B cell (primary cell): Measurements from ENCODE around the gene PIP4K2A. TPM values are rescaled to one million over a fixed set of nuclear protein-coding genes. Genes with fewer than 3 reads are reported as not detected.

Source experiments
- ATAC-seq: fragments of 200-7000 bp; cut with Tn5 transposase; one replicate; pipeline ENCODE4 v1.10.0; 2021; ENCODE audit warnings: low read depth, mild to moderate bottlenecking, moderate number of reproducible peaks, moderate library complexity
- CTCF ChIA-PET: fragments of 350-600 bp; sonication (Branson Sonifier 250); formaldehyde crosslinking; loops from one replicate; lab custom pipeline; 2021; ENCODE audit warnings: antibody characterized with exemption, inconsistent platforms; lab: Charles Lee
- POLR2A ChIA-PET: fragments of 350-600 bp; sonication (Branson Sonifier 250); formaldehyde crosslinking; loops from one replicate; lab custom pipeline; 2021; ENCODE audit warnings: antibody characterized with exemption; lab: Charles Lee
- DNase-seq: peaks from one replicate; pipeline ENCODE4 v3.0.0; 2013
- H2AFZ ChIP-seq: 2 replicates; pipeline ENCODE4 v1.6.1; 2012; ENCODE audit warnings: mild to moderate bottlenecking, low read depth, low read length; ENCODE audit not compliant: insufficient read depth, poor library complexity, severe bottlenecking
- H3K27ac ChIP-seq, 2 donors: 1 replicate in 1 of 2; 2 replicates in 1 of 2; pipeline ENCODE4 v1.5.1; 2012 to 2013; ENCODE audit warnings: low read length in 2 of 2, mild to moderate bottlenecking in 2 of 2, moderate library complexity in 1 of 2
- H3K27me3 ChIP-seq, 4 experiments: fragments of 200-600 bp in 1 of 4; sonication (generic) in 1 of 4; replicated peaks in 1 of 4; 1 replicate in 2 of 4; 2 replicates in 2 of 4; pipeline versions ENCODE4 v1.6.1 to v1.7.0; 2013 to 2016; ENCODE audit warnings: low read length in 3 of 4, mild to moderate bottlenecking in 2 of 4, mixed read lengths in 1 of 4, moderate library complexity in 1 of 4; ENCODE audit not compliant: insufficient read depth in 4 of 4, control insufficient read depth in 3 of 4; ENCODE audit errors: control extremely low read depth in 1 of 4
- H3K36me3 ChIP-seq, 2 experiments: replicated peaks in 1 of 2; 1 replicate in 1 of 2; 2 replicates in 1 of 2; pipeline versions ENCODE4 v1.6.1 to v1.7.1; 2013; ENCODE audit warnings: low read length in 1 of 2; ENCODE audit not compliant: insufficient read depth in 2 of 2, control insufficient read depth in 1 of 2; ENCODE audit errors: control extremely low read depth in 1 of 2, extremely low read depth in 1 of 2
- H3K4me1 ChIP-seq, 2 donors: fragments of 200-600 bp in 1 of 2; sonication (generic) in 1 of 2; 1 replicate in 1 of 2; 2 replicates in 1 of 2; pipeline versions ENCODE4 v1.5.1 to v1.6.1; 2013 to 2017; ENCODE audit warnings: low read length in 2 of 2; ENCODE audit not compliant: control insufficient read depth in 2 of 2, insufficient read depth in 2 of 2
- H3K4me2 ChIP-seq: replicated peaks from 2 replicates; pipeline ENCODE3; 2012; ENCODE audit warnings: mild to moderate bottlenecking, low read depth, low read length; ENCODE audit not compliant: poor library complexity, severe bottlenecking
- H3K4me3 ChIP-seq, 5 experiments: fragments of 200-600 bp in 1 of 5; sonication (generic) in 1 of 5; 1 replicate in 3 of 5; 2 replicates in 2 of 5; pipeline versions ENCODE4 v1.5.1 to v1.7.0; 2011 to 2016; ENCODE audit warnings: low read length in 4 of 5, mild to moderate bottlenecking in 4 of 5, low read depth in 2 of 5, control low read depth in 1 of 5, moderate library complexity in 1 of 5; ENCODE audit not compliant: insufficient read depth in 1 of 5; ENCODE audit errors: control extremely low read depth in 1 of 5, extremely low read depth in 1 of 5
- H3K79me2 ChIP-seq: fragments of 200-600 bp; sonication (generic); one replicate; pipeline ENCODE4 v1.6.0; 2016; ENCODE audit warnings: low read length; ENCODE audit not compliant: control insufficient read depth, insufficient read depth
- H3K9ac ChIP-seq: fragments of 200-600 bp; sonication (generic); 2 replicates; pipeline ENCODE4 v1.6.1; 2017; ENCODE audit warnings: mild to moderate bottlenecking, low read length, moderate library complexity
- H3K9me3 ChIP-seq, 3 donors: one replicate each; pipeline versions ENCODE4 v1.6.1 to v1.7.1; 2013; ENCODE audit warnings: low read length in 2 of 3; ENCODE audit not compliant: control insufficient read depth in 2 of 3, insufficient read depth in 1 of 3; ENCODE audit errors: control extremely low read depth in 1 of 3
- H4K20me1 ChIP-seq: 2 replicates; pipeline ENCODE4 v1.6.0; 2012; ENCODE audit warnings: mild to moderate bottlenecking, low read length; ENCODE audit not compliant: insufficient read depth, control insufficient read depth, poor library complexity, severe bottlenecking
- H3K27ac Mint-ChIP-seq: one replicate; pipeline ENCODE4 v1.8.0; 2021; ENCODE audit warnings: mixed read lengths
- H3K27me3 Mint-ChIP-seq: one replicate; pipeline ENCODE4 v1.8.0; 2021; ENCODE audit warnings: mixed read lengths
- H3K4me1 Mint-ChIP-seq: one replicate; pipeline ENCODE4 v1.8.0; 2021; ENCODE audit warnings: mixed read lengths
- H3K4me3 Mint-ChIP-seq: one replicate; pipeline ENCODE4 v1.8.0; 2021; ENCODE audit warnings: mixed read lengths
- H3K9me3 Mint-ChIP-seq: one replicate; pipeline ENCODE4 v1.8.0; 2022; ENCODE audit warnings: mixed read lengths; ENCODE audit not compliant: insufficient read depth
- EZH2 ChIP-seq: IDR thresholded peaks from 2 replicates; pipeline ENCODE4 v1.6.1; 2012; ENCODE audit warnings: borderline replicate concordance, low read depth, mild to moderate bottlenecking, moderate library complexity, low read length; ENCODE audit not compliant: insufficient read depth, poor library complexity, severe bottlenecking
- WGBS: methylation state at CpG from one replicate; pipeline ENCODE4 v1.1.5; 2013; ENCODE audit warnings: missing lambda C conversion rate; ENCODE audit not compliant: insufficient coverage; 5-methylcytosine and 5-hydroxymethylcytosine counted together
- intact Hi-C: fragments of 100-400 bp; cut with micrococcal nuclease; formaldehyde crosslinking; loops from one replicate; pipeline ENCODE4 v1.10.0; 2022
- polyA plus RNA-seq: library from polyadenylated mRNA; depleted of rRNA; stranded (reverse); fragments of >200 nt; gene quantifications from 2 replicates; pipeline ENCODE4 v1.2.3, GENCODE V29; 2012
- total RNA-seq, 2 donors: library from RNA; stranded (reverse); fragments of 120-200 nt in 1 of 2; gene quantifications; 1 replicate in 1 of 2; 2 replicates in 1 of 2; pipeline versions ENCODE4 v1.2.3 to v1.2.4, GENCODE V29; 2013 to 2022
- TF ChIP-seq, protein P1 (sequence below): fragments of 200-600 bp; IDR thresholded peaks from one replicate; pipeline ENCODE4 v1.8.0; 2022; ENCODE audit warnings: antibody characterized with exemption, mild to moderate bottlenecking

The PIP4K2A gene
- total and polyA plus RNA-seq, 2 donors (not counting 1 experiment from before 2014, with no cell fraction given): 21.8 to 103 TPM

DNA sequence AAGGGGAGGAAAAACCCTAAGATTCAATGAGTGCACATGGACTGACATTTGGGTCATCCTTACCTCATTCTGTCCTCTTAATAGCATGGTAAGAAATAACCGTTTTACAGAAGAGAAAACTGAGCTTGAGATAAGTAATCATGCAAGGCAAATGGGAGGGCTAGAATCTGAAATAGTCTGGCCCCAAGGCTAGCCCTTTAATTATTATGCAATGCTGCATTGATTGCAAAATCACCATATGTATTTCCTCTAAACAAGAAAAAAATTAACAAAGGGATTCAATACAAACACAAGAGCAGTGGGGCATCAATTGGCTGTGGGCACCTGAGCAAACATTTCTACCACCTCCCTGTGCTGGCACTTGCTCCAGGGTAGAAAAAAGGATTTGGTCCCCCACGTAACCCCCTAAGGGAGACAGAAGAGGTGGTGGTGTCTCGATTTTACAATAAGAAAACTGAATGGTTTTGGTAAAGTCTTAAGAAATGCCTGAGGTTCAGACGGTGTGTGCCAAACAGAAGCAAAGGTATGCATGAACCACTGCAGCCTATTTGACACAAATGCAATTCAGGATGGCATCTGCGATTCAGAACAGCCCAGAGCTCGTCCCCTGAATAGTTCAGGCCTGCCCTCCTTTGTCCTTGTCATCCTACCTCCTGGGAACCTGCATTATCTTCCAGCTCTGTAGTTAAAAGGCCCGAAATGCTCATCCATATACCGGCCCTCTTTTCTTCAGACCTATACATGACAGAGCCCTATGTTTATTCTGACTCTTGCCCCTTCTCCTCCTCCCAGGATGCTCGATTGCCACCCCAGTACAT lies 23.6 kb downstream of the PIP4K2A start:
- DNase-seq (no peak), ATAC-seq (no peak)
- peak overlapping the region in 1 of 2 donors; percentile 45 for H3K27ac ChIP-seq
- H3K79me2 ChIP-seq: peaks cover 100% of the 10 kb centered on the region
- H4K20me1 ChIP-seq: peaks cover 56% of the 10 kb centered on the region
- no peak overlapping the region for H3K4me2 ChIP-seq
- H3K9me3 Mint-ChIP-seq: no peaks in the 10 kb centered on the region
- no peaks in the 10 kb centered on the region for H3K36me3 ChIP-seq
- peak overlapping the region; percentile 38 for H3K4me3 Mint-ChIP-seq
- no peak overlapping the region for H3K9ac ChIP-seq
- H3K27me3 Mint-ChIP-seq: no peaks in the 10 kb centered on the region
- H3K27me3 ChIP-seq: no peaks in the 10 kb centered on the region
- TF ChIP-seq EZH2: no peak
- TF ChIP-seq, protein P1, sequence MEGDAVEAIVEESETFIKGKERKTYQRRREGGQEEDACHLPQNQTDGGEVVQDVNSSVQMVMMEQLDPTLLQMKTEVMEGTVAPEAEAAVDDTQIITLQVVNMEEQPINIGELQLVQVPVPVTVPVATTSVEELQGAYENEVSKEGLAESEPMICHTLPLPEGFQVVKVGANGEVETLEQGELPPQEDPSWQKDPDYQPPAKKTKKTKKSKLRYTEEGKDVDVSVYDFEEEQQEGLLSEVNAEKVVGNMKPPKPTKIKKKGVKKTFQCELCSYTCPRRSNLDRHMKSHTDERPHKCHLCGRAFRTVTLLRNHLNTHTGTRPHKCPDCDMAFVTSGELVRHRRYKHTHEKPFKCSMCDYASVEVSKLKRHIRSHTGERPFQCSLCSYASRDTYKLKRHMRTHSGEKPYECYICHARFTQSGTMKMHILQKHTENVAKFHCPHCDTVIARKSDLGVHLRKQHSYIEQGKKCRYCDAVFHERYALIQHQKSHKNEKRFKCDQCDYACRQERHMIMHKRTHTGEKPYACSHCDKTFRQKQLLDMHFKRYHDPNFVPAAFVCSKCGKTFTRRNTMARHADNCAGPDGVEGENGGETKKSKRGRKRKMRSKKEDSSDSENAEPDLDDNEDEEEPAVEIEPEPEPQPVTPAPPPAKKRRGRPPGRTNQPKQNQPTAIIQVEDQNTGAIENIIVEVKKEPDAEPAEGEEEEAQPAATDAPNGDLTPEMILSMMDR: no peak
- 91% methylated on average over 6 of the region's 9 CpGs for WGBS
- peaks cover 28 to 31% of the 10 kb centered on the region in 2 donors for H3K4me1 ChIP-seq
- no peak overlapping the region for H2AFZ ChIP-seq
- peaks cover 78% of the 10 kb centered on the region for H3K4me1 Mint-ChIP-seq
- peak overlapping the region; percentile 85 for H3K27ac Mint-ChIP-seq
- H3K4me3 ChIP-seq: no peak overlapping the region
- CTCF ChIA-PET: interaction anchor here (0.7 to 1.3 kb wide), 2 partner anchors 77 to 108 kb away, joined by 3 to 4 read pairs; no protein-coding TSS in a partner anchor
- intact Hi-C loops: loop anchor here (5.0 kb wide), 1 partner anchor 34 kb away; no protein-coding TSS in a partner anchor
- H3K9me3 ChIP-seq: no peaks in the 10 kb centered on the region
- POLR2A ChIA-PET: no interaction called here

- ChIA-PET CTCF (no interaction called here), POLR2A (no interaction called here)
- H3K27me3 Mint-ChIP-seq: no peaks in the 10 kb centered on the region
- H3K4me1 Mint-ChIP-seq: peaks cover 78% of the 10 kb centered on the region
- Histone ChIP-seq H2AFZ (no peak overlapping the region), H3K79me2 (peaks cover 100% of the 10 kb centered on the region), H3K4me2 (no peak overlapping the region), H3K27me3 (no peaks in the 10 kb centered on the region), H3K9ac (no peak overlapping the region), H3K4me1 (peaks cover 28 to 31% of the 10 kb centered on the region in 2 donors), H3K9me3 (no peaks in the 10 kb centered on the region), H3K4me3 (no peak overlapping the region), H3K36me3 (no peaks in the 10 kb centered on the region), H4K20me1 (peaks cover 56% of the 10 kb centered on the region), H3K27ac (peak overlapping the region in 1 of 2 donors; percentile 45)
- DNase-seq (no peak), ATAC-seq (no peak)
- peak overlapping the region; percentile 18 for H3K4me3 Mint-ChIP-seq
- H3K9me3 Mint-ChIP-seq: no peaks in the 10 kb centered on the region
- TF ChIP-seq, protein P1: no peak
- no peak for TF ChIP-seq EZH2
- no peak overlapping the region for H3K27ac Mint-ChIP-seq
- intact Hi-C loops: loop anchor here (5.0 kb wide), 1 partner anchor 33 kb away; no protein-coding TSS in a partner anchor
- no CpG with 5 or more reads among the region's 2 CpGs for WGBS
Observed at GRCh38 chr10:22690158-22690557, 24.2 kb downstream of the PIP4K2A start.
